HG03175 (cell line): ENCODE results near the gene MZB1.
"Not testable (repeated sequence)": the region's sequence is repeated elsewhere in the genome, so short reads cannot be mapped to it uniquely, and the experiment has no call there.

Source experiments
- ATAC-seq: cut with Tn5 transposase; IDR thresholded peaks from one replicate; pipeline ENCODE4 v1.9.1; 2021; ENCODE audit warnings: mild to moderate bottlenecking, moderate library complexity; ENCODE audit not compliant: unreplicated experiment

Gene MZB1

DNA sequence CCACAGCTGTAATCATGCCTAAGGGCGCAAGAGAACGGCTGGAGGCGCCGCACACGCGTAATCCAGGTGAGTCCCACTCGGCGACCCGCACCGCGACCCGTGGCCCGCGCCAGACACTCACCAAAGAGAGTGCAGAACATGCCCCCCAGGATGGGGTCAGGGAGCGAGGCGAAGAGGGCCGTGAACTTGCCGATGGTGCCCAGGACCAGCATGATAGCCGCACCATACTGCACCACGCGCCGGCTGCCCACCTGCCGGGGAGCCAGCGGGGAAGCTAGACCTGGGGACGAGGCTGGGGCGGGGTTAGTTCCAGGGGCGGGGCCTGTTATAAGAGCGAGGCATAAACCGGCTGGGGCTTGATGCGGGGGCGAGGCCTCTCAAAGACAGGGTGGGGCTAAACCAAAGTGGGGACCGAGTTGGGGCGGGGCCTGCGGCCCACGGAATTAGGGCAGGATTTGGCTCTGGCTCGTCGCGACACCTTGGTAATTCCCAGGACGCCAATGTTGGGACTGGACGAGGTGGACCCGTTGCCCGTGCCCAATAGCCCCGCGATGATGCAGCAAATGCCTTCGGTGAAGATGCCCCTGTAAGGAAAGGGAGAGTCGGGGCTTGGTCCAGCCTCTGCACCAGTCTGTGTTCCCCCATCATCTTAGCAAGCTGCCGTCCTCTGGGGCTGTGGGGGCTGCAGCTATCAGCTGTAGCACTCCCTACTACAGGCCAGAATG, 11.4 kb downstream of the MZB1 start:
- ATAC-seq, result no peak

GRCh38 chr5:139377226-139377625, 12.5 kb downstream of the MZB1 start:
- no peak for ATAC-seq

GRCh38 chr5:139376364-139376763, 13.3 kb downstream of the MZB1 start:
- ATAC-seq, result no peak

DNA sequence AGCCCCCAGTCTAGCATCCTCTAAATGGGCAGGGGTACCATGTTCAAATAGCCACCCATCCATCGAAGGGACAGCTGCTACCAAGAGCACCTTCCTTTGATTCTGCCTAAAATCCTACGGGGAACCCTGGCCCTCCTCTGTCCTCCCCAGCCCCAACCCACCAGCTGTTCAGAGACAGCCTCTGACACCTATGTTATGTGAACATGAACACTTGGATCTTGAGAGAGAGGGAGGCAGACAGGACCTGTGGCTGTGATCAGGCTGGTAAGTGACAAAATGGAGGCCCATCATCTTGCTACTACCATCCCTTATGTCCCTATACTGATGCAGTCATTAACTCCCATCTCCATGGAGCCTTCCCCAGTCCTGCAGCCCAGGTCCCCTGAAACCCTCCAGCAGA, 14.8 kb downstream of the MZB1 start:
- no peak for ATAC-seq

GRCh38 chr5:139371482-139372435, 18.0 kb downstream of the MZB1 start:
- no peak for ATAC-seq

DNA sequence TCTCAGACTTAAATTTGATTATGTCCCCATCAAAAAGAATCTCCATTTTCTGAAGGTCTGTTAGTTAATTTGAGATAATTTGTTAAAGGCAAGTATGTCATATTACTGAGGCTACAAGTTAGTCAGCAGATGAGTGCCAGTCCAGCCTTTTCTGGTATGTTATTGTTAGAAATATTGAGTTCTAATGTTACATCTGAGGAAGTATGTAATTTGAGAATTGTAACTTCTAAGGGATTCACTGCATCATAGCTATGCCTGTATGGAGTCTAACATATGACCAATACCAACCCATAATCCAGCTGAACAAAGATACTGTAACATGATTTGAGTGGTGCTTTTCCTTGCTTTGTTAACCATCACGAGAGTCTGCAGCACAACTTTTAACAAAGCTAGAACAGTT, 20.5 kb downstream of the MZB1 start:
- ATAC-seq, result no peak

DNA sequence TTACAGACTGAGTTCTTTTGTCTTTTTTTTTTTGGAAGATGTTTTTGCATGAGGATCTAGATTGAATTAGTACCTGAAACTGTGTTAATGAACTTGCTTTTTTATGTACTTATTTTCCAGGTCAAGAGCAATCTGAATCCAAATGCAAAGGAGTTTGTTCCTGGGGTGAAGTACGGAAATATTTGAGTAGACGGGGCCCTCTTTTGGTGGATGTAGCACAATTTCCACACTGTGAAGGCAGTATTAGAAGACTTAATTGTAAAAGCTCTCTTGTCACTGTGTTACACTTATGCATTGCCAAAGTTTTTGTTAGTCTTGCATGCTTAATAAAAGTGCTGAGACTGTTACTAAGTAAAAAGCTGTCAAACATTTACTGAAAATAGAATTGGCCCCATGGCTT, 21.1 kb downstream of the MZB1 start:
- ATAC-seq, result no peak

DNA sequence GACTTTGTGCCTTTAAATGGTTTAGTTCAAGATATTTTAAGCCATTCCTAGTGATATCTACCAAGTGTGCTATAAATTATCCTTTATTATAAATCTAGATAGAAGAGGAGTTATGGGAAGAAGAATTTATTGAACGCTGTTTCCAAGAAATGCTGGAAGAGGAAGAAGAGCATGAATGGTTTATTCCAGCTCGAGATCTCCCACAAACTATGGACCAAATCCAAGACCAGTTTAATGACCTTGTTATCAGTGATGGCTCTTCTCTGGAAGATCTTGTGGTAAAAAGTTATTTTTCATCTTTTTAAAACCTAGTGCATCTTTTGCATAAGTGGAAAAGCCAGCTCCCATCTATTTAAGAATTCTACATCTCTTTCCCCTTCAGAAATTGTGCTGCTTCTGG, 25.2 kb downstream of the MZB1 start:
- no peak for ATAC-seq

GRCh38 chr5:139363937-139364336, 25.8 kb downstream of the MZB1 start:
- no peak for ATAC-seq

DNA sequence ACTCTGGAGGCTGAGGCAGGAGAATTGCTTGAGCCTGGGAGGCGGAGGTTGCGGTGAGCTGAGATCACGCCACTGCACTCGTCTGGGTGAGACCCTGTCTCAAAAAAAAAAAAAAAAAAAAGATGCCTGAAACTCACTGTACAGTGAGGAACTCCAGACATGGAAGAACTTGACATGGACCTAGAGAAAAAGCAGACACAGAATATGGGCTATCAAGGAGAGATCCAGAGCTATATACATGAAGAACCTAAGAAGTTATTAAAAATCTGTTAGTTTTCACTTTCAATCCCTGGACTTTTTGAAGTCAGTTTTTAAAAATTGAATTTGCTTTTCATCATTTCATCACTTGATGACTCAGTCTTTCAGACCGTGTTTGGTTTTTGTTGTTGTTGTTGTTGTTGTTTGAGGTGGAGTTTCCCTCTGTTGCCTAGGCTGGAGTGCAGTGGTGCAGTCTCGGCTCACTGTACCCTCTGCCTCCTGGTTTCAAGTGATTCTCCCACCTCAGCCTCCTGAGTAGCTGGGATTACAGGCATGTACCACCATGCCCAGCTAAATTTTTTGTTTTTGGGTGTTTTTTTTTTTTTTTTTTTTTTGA, 27.8 kb downstream of the MZB1 start:
- ATAC-seq, result no peak

DNA sequence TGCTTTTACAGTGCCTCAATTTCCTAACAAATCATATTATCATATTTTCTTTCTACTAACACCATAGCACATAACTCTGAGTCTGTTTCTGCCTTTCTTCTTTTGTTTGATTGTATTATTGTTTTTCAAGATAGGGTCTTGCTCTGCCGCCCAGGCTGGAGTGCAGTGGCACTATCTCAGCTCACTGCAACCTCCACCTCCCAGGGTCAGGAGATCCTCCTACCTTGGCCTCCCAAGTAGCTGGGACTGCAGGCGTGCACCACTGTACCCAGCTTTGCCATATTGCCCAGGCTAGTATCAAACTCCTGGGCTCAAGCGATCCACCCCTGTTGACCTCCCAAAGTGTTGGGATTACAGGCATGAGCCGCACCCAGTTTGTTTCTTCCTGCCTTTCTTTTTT, 29.3 kb downstream of the MZB1 start:
- no peak for ATAC-seq

- no peak for ATAC-seq
Observed at GRCh38 chr5:139358064-139358463, 31.6 kb downstream of the MZB1 start.

- ATAC-seq, result not testable (repeated sequence)
Observed at GRCh38 chr5:139355900-139356299, 33.8 kb downstream of the MZB1 start.

DNA sequence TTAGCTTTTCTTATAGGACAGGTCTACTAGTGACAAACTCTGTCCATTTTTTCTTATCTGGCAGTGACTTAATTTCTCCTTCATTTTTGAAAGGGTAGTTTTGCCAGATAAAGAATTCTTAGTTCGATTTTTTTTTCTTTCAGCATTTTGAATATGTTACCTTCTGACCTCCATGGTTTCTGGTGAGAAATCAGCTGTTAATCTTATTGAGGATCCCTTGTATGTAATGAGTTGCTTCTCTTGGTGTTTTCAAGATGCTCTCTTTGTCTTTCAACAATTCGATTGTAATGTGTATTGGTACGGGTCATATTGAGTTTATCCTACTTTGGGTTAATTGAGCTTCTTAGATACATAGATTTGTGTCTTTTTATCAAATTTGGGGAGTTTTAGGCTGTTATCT, 35.5 kb downstream of the MZB1 start:
- no peak for ATAC-seq

DNA sequence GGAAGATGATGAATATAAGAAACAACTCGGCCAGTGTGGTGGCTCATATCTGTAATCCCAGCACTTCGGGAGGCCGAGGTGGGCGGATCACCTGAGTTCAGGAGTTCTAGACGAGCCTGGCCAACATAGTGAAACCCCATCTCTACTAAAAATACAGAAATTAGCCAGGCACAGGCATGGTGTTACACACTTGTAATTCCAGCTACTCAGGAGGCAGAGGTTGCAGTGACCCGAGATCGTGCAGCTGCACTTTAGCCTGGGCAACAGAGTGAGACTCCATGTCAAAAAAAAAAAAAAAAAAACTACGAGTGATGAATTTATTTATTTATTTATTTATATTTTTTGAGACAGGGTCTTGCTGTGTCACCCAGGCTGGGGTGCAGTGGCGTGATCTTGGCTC, 41.9 kb downstream of the MZB1 start:
- not testable (repeated sequence) for ATAC-seq

DNA sequence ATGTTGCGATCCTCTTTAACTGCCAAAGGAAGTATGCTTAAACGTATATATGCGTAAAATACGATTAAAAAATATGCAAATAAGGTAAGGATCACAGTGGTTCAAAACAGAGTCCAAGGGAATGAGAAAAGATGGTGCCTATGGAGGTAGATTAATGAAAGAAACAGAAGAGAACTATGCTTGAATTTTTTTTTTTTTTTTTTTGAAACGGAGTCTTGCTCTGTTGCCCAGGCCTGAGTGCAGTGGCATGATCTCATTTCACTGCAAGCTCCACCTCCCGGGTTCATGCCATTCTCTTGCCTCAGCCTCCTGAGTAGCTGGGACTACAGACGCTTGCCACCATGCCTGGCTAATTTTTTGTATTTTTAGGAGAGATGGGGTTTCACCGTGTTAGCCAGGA, 44.3 kb downstream of the MZB1 start:
- not testable (repeated sequence) for ATAC-seq

DNA sequence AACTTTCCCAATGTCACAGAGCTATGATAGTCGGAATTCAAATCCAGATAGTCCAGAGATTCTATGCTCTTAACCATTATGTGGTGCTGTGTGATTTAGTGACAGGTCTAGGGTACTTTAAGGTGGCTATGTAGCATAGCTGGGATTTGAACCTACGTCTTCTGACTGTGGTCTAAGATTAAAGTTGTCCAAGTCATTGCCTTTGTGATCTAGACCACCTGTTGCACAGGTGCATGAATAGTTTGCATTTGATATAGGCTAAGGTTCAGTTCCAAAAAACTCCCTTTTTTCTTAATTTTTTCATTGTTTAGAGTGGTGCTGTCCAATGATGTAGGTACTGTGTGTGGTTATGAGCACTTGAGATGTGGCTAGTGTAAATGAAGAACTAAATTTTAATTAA, 45.5 kb downstream of the MZB1 start:
- no peak for ATAC-seq

- ATAC-seq, result no peak
Observed at GRCh38 chr5:139343476-139343875, 46.2 kb downstream of the MZB1 start.

DNA sequence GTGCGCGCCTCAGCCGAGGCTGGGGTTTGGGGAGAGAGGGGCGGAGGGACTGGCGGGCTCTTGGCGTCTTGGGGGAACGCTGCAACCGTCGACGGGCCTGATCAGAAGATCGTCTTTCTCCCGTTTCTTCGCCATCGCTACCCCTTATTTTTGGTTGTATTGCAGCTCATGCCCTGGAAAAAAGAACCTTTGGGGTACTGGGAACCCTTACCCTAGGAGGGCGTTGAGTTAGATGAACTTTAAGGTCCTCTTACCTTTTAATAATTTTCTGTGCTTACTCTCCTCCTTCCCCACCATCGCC, 47.3 kb downstream of the MZB1 start:
- ATAC-seq, result no peak

DNA sequence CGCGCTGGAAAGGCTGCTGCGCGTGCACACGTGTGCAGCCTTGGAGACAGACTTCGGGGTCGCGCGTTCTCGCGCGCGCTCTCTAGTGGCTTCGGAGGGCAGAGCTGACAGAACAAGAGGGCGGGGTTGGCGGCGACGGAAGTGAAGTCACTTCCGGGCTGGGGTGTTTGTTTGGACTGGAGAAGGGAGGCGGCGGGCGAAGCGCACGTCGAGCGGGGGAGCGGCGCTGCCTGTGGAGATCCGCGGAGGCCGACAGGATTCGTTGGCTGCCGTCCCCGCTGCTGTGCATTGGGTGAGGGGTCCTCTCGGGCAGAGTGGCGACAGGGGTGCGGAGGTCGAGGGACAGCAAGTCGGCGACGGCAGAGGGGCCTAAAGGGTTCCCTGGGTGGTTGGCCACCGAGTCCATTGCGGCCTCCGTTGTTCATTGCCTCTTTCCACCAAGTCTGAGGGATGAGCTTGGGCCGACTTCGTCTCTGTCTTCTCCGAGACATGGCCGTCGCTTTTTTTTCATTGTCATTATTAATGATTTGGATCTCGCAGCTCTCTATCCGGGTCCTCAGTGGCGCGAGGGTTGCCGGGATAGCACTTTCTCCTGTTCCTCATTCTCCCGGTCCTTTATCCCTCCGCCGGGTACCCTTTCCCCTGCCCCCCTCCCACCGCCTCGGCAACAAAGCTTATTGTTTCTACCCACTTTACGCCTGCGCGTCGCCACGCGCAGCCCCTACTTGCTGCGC, 47.9 kb downstream of the MZB1 start, which contains the start of gene PAIP2:
Gene PAIP2 (plus strand): TSS at position 166 of the 734 bp plus-strand sequence. CDS start 21,931 bp downstream, outside the sequence.
- peak; percentile 89 for ATAC-seq

- no peak for ATAC-seq
Observed at GRCh38 chr5:139341187-139341688, 48.5 kb downstream of the MZB1 start.
